HEK293T (cell line): Measurements from ENCODE around the gene IFNL1.

Source experiments
- ARNT ChIP-seq: fragments of 450-650 bp; IDR thresholded peaks from 2 replicates; pipeline ENCODE4 v1.6.1; 2017; ENCODE audit warnings: mild to moderate bottlenecking
- BHLHE40 ChIP-seq: fragments of 450-650 bp; IDR thresholded peaks from 2 replicates; pipeline ENCODE4 v1.6.1; 2016; ENCODE audit warnings: mild to moderate bottlenecking, moderate library complexity, borderline replicate concordance
- FOXA1 ChIP-seq: fragments of 450-650 bp; IDR thresholded peaks from 2 replicates; pipeline ENCODE4 v1.6.1; 2016; ENCODE audit warnings: mild to moderate bottlenecking
- FOXK2 ChIP-seq: fragments of 450-650 bp; IDR thresholded peaks from 2 replicates; pipeline ENCODE4 v1.6.1; 2016; ENCODE audit warnings: mild to moderate bottlenecking
- FOXM1 ChIP-seq: fragments of 450-650 bp; IDR thresholded peaks from 2 replicates; pipeline ENCODE4 v1.6.1; 2017; ENCODE audit warnings: mild to moderate bottlenecking, borderline replicate concordance
- HDGF ChIP-seq: fragments of 450-650 bp; IDR thresholded peaks from 2 replicates; pipeline ENCODE4 v1.6.1; 2017; ENCODE audit warnings: antibody characterized with exemption, borderline replicate concordance
- NFRKB ChIP-seq: fragments of 450-650 bp; IDR thresholded peaks from 2 replicates; pipeline ENCODE4 v1.6.1; 2016; ENCODE audit warnings: mild to moderate bottlenecking, moderate library complexity
- SP1 ChIP-seq: fragments of 450-650 bp; IDR thresholded peaks from 2 replicates; pipeline ENCODE4 v1.6.1; 2017
- ZNF384 ChIP-seq: fragments of 450-650 bp; IDR thresholded peaks from 2 replicates; pipeline ENCODE4 v1.6.1; 2016
- TF ChIP-seq, protein P1 (sequence below): fragments of 450-650 bp; IDR thresholded peaks from 2 replicates; pipeline ENCODE4 v1.6.1; 2016

DNA sequence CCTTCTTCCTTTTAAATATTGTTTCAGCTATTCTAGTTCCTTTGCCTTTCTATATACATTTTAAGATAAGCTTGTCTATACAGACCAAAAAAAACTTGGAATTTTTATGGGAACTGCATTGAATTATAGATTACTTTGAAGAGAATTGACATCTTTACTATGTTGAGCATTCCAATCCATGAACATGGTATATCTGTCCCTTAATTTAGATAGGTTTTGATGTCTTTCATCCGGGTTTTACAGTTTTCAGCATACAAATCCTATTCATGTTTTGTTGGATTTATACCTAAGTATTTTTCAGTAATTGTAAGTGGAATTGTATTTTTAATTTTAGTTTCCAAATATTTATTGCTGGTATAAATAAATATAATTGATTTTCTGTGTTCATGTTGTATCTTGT lies 12.2 kb upstream of the IFNL1 start:
- TF ChIP-seq HDGF = no peak
- no peak for TF ChIP-seq FOXA1
- TF ChIP-seq FOXM1 = no peak
- no peak for TF ChIP-seq SP1
- TF ChIP-seq BHLHE40 = no peak
- TF ChIP-seq NFRKB = no peak
- TF ChIP-seq, protein P1, sequence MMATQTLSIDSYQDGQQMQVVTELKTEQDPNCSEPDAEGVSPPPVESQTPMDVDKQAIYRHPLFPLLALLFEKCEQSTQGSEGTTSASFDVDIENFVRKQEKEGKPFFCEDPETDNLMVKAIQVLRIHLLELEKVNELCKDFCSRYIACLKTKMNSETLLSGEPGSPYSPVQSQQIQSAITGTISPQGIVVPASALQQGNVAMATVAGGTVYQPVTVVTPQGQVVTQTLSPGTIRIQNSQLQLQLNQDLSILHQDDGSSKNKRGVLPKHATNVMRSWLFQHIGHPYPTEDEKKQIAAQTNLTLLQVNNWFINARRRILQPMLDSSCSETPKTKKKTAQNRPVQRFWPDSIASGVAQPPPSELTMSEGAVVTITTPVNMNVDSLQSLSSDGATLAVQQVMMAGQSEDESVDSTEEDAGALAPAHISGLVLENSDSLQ = no peak
- no peak for TF ChIP-seq FOXK2
- TF ChIP-seq ZNF384 = no peak
- no peak for TF ChIP-seq ARNT
